GM21786 (cell line): ENCODE data around the gene PHB1.

Experiments used
- ATAC-seq: cut with Tn5 transposase; IDR thresholded peaks from one replicate; pipeline ENCODE4 v1.9.1; 2021; ENCODE audit not compliant: unreplicated experiment

Gene PHB1

DNA sequence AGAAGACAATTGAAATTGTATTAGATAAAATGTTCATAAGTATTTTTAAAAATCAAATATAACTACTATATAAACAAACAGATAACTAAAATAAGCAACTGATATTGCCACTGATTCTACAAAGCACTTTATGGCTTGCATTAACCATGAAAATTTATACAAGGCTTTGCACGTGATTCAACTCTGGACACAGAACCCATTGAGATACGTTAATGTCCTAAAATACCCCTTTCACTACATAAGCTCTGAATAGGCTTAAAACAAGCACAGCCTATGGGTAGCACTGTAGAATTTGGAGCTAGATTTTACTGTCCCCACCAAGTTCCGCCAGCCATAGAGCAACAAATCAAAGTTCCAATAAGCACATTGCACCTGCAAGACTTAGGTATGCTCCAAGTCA lies 57.2 kb downstream of the PHB1 start:
- ATAC-seq: no peak

DNA sequence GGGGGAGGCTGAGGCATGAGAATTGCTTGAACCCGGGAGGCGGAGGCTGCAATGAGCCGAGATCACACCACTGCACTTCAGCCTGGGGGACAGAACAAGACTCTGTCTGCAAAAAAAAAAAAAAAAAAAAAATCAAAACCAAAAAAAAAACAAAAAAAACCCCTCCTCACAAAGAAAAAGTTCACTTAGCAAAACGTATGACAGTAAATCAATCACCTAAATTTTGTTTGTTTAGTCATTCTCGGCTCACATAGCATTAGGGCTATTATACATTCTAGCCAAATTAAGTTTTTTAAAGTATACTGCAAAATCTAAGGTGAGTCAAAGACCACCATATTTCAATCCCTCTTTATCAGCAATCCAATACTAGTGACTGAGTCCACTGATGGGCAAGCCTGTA lies 58.4 kb downstream of the PHB1 start:
- ATAC-seq: no peak
